Gastrocnemius medialis (tissue), 4 donors: ENCODE data around the gene SULF2. TPM values are rescaled to one million over a fixed set of nuclear protein-coding genes. Genes with fewer than 3 reads are reported as not detected.

Source experiments
- ATAC-seq, 2 donors: fragments of 150-250 bp; one replicate each; pipeline ENCODE4 v1.9.1; 2016
- DNase-seq, 2 donors: peaks; one replicate each; pipeline ENCODE4 v3.0.0-alpha.2; 2019
- H3K27ac ChIP-seq, 4 donors: fragments of 200-600 bp; sonication (generic); 1 replicate in 1 of 4; 2 replicates in 3 of 4; pipeline ENCODE4 v1.5.1; 2016 to 2018; ENCODE audit warnings: mild to moderate bottlenecking in 2 of 4, moderate library complexity in 1 of 4
- H3K27me3 ChIP-seq, 3 donors: fragments of 200-600 bp; sonication (generic) in 2 of 3; 1 replicate in 1 of 3; 2 replicates in 2 of 3; pipeline versions ENCODE4 v1.5.1 to v1.6.0; 2016 to 2019; ENCODE audit warnings: mild to moderate bottlenecking in 1 of 3, moderate library complexity in 1 of 3
- H3K36me3 ChIP-seq, 2 donors: fragments of 200-600 bp; sonication (generic) in 1 of 2; one replicate each; pipeline ENCODE4 v1.5.1; 2017 to 2018
- H3K4me1 ChIP-seq, 2 donors: fragments of 200-600 bp; sonication (generic) in 1 of 2; one replicate each; pipeline ENCODE4 v1.5.1; 2016 to 2017; ENCODE audit warnings: mild to moderate bottlenecking in 2 of 2
- H3K4me3 ChIP-seq, 4 donors: fragments of 200-600 bp; sonication (generic) in 3 of 4; 1 replicate in 1 of 4; 2 replicates in 3 of 4; pipeline ENCODE4 v1.5.1; 2016 to 2019; ENCODE audit warnings: mild to moderate bottlenecking in 2 of 4
- H3K9me3 ChIP-seq, 3 donors: fragments of 200-600 bp; sonication (generic) in 2 of 3; 1 replicate in 1 of 3; 2 replicates in 2 of 3; pipeline ENCODE4 v1.5.1; 2016 to 2019
- POLR2A ChIP-seq, 2 donors: fragments of 450-650 bp; IDR thresholded peaks; one replicate each; pipeline ENCODE4 v1.6.1; 2017; ENCODE audit warnings: antibody characterized with exemption in 2 of 2, mild to moderate bottlenecking in 2 of 2, moderate library complexity in 2 of 2
- in situ Hi-C, 4 donors: fragments of 200-750 bp; cut with MboI; loops; one replicate each; pipeline versions ENCODE4 v1.15.0 to v1.8.0; 2017; ENCODE audit warnings: low sequenced_read_pairs in 4 of 4
- intact Hi-C: fragments of 100-400 bp; cut with DNase I; formaldehyde crosslinking; loops from one replicate; pipeline ENCODE4 v1.15.1; 2023; ENCODE audit warnings: low total_unique reads
- total RNA-seq, 4 donors: library from RNA; depleted of rRNA; stranded (reverse); fragments of >200 nt; gene quantifications; one replicate each; pipeline versions ENCODE4 v1.1.0 to v1.2.3, GENCODE V29; 2016
- TF ChIP-seq, protein P1 (sequence below), 5 experiments: fragments of 450-650 bp in 3 of 5; fragments of 200-600 bp in 2 of 5; sonication (generic) in 2 of 5; IDR thresholded peaks in 4 of 5; conservative IDR thresholded peaks in 1 of 5; 1 replicate in 4 of 5; 2 replicates in 1 of 5; pipeline ENCODE4 v1.5.1; 2016 to 2019; ENCODE audit warnings: antibody characterized with exemption in 5 of 5, mild to moderate bottlenecking in 3 of 5, moderate library complexity in 3 of 5

Gene SULF2
- total RNA-seq, 4 donors from 2014 or later, result 9.8 to 18.8 (median 16.8) TPM

GRCh38 chr20:47706345-47706744 is 78.9 kb downstream of the SULF2 start:
- Histone ChIP-seq H3K27ac (peak overlapping the region in 2 of 4 donors; percentile 7 to 42), H3K9me3 (no peaks in the 10 kb centered on the region), H3K4me1 (peaks cover 0 to 6% of the 10 kb centered on the region in 2 donors), H3K27me3 (peaks cover 0 to 4% (median 0%) of the 10 kb centered on the region in 3 donors), H3K4me3 (no peak overlapping the region), H3K36me3 (no peaks in the 10 kb centered on the region)
- TF ChIP-seq POLR2A (IDR thresholded peaks at IDR 0.05), result no peak
- TF ChIP-seq, protein P1, sequence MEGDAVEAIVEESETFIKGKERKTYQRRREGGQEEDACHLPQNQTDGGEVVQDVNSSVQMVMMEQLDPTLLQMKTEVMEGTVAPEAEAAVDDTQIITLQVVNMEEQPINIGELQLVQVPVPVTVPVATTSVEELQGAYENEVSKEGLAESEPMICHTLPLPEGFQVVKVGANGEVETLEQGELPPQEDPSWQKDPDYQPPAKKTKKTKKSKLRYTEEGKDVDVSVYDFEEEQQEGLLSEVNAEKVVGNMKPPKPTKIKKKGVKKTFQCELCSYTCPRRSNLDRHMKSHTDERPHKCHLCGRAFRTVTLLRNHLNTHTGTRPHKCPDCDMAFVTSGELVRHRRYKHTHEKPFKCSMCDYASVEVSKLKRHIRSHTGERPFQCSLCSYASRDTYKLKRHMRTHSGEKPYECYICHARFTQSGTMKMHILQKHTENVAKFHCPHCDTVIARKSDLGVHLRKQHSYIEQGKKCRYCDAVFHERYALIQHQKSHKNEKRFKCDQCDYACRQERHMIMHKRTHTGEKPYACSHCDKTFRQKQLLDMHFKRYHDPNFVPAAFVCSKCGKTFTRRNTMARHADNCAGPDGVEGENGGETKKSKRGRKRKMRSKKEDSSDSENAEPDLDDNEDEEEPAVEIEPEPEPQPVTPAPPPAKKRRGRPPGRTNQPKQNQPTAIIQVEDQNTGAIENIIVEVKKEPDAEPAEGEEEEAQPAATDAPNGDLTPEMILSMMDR (IDR thresholded peaks at IDR 0.05 in 4 of 5, conservative IDR thresholded peaks at IDR 0.05 in 1 of 5), result no peak
- DNase-seq, result no peak
- no peak for ATAC-seq
- in situ Hi-C loops, result no loop called here
- intact Hi-C loops, result no loop called here

DNA sequence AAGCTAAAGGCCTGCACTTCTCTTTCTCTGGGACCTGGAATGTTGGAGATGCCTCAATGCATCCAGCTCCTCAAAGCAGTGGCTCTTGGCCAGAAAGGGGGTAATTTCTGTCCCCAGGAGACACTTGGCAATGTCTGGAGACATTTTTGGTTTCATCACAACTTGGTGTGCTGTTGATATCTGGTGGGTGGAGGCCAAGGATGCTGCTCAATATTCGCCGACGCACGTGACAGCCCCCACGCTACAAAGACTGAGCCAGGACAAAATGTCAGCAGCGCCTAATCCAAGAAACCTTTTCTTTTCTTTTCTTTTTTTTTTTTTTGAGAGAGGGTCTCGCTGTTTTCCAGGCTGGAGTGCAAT is 79.8 kb downstream of the SULF2 start:
- peak in 1 of 2 donors; percentile 25 for DNase-seq
- peaks cover 0 to under 1% (median 0%) of the 10 kb centered on the region in 3 donors for H3K27me3 ChIP-seq
- peaks cover 0 to 6% of the 10 kb centered on the region in 2 donors for H3K4me1 ChIP-seq
- TF ChIP-seq POLR2A (IDR thresholded peaks at IDR 0.05), result no peak
- TF ChIP-seq, protein P1 (IDR thresholded peaks at IDR 0.05 in 4 of 5, conservative IDR thresholded peaks at IDR 0.05 in 1 of 5), result no peak
- peak overlapping the region in 1 of 4 donors; percentile 42 for H3K27ac ChIP-seq
- H3K36me3 ChIP-seq, result no peaks in the 10 kb centered on the region
- in situ Hi-C loops (no loop called here), intact Hi-C loops (no loop called here)
- no peaks in the 10 kb centered on the region for H3K9me3 ChIP-seq
- H3K4me3 ChIP-seq, result no peak overlapping the region
- ATAC-seq, result peak in 1 of 2 donors; percentile 36

DNA sequence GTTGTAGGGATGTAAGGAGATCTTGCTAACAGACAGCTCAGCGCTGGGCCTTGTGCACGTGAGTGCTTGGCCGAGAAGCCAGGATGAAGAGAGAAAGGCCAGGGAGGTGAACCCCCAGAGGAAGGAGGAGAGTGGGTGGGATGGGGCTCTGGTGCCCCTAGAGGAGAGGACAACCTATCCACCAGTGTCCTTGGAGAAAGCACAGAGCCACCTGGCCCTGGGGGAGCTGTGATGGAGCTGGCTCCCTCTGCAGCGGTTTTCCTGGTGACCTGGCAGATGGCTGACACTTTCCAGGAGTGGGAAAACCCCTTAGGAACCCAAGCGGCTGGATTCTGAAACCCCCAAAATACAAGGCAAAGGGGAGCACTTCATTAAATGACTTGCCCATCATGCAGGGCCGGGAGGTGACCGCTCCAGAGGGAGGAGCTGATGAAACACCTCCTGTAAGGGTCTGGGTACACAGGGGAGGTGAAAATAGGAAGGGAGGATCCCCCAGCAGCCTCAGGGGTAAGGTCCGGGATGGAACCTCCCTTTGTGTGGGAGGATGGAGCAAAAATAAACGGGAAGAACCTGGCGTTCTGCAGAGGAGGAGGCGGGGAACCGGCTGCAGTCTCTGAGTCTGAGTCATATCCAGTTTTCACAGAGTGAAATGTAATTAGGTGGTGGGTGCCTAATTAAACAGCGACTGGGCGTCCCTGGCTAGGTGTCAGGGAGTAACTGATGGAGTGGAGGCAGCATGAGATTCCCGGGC is 80.4 kb downstream of the SULF2 start:
- no peak for TF ChIP-seq POLR2A (IDR thresholded peaks at IDR 0.05)
- TF ChIP-seq, protein P1 (IDR thresholded peaks at IDR 0.05 in 4 of 5, conservative IDR thresholded peaks at IDR 0.05 in 1 of 5), result no peak
- Histone ChIP-seq H3K27me3 (no peaks in the 10 kb centered on the region), H3K9me3 (no peaks in the 10 kb centered on the region), H3K4me3 (no peak overlapping the region), H3K36me3 (no peaks in the 10 kb centered on the region), H3K4me1 (peaks cover 0 to 6% of the 10 kb centered on the region in 2 donors), H3K27ac (peak overlapping the region in 1 of 4 donors; percentile 42)
- ATAC-seq, result peak; percentile 53 to 64
- DNase-seq, result no peak
- in situ Hi-C loops, result no loop called here
- intact Hi-C loops, result no loop called here

DNA sequence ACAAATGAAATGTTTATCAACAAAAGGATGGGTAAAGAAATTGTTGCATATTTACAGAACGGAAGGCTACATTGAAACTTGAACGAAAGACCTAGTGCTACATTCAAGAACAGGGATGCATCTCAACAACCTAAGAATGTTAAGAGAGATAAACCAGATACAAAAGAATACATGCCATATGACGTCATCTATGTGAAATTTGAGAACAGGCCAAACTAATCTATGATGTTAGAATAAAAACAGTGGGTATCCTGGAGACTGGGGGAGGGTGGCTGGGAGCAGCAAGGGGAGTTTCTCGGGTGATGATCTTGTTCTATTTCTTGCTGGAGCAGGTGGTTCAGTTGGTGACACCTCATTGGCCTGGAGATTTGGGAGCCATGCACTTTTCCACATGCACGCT is 81.5 kb downstream of the SULF2 start:
- no peak for DNase-seq
- peaks cover 0 to 6% of the 10 kb centered on the region in 2 donors for H3K4me1 ChIP-seq
- H3K36me3 ChIP-seq, result no peaks in the 10 kb centered on the region
- H3K4me3 ChIP-seq, result no peak overlapping the region
- intact Hi-C loops, result no loop called here
- H3K9me3 ChIP-seq, result no peaks in the 10 kb centered on the region
- no peak overlapping the region for H3K27ac ChIP-seq
- TF ChIP-seq, protein P1 (IDR thresholded peaks at IDR 0.05 in 4 of 5, conservative IDR thresholded peaks at IDR 0.05 in 1 of 5), result no peak
- TF ChIP-seq POLR2A (IDR thresholded peaks at IDR 0.05), result no peak
- in situ Hi-C loops, result no loop called here
- no peaks in the 10 kb centered on the region for H3K27me3 ChIP-seq
- no peak for ATAC-seq
